HPDE6-E6E7 (cell line): Measurements from ENCODE around the gene OSTN.
"Not testable (repeated sequence)": the region's sequence is repeated elsewhere in the genome, so short reads cannot be mapped to it uniquely, and the experiment has no call there.

Experiments used
- DNase-seq: peaks from one replicate; pipeline ENCODE4 v3.0.0; 2011; ENCODE audit warnings: missing footprints; ENCODE audit errors: extremely low spot score

OSTN gene

GRCh38 chr3:191235331-191236314 is 36.6 kb downstream of the OSTN start:
- no peak for DNase-seq

GRCh38 chr3:191236646-191237045 is 37.6 kb downstream of the OSTN start:
- DNase-seq, result no peak

- no peak for DNase-seq
These were observed 38.2 kb downstream of the OSTN start for GRCh38 chr3:191237047-191237882.

DNA sequence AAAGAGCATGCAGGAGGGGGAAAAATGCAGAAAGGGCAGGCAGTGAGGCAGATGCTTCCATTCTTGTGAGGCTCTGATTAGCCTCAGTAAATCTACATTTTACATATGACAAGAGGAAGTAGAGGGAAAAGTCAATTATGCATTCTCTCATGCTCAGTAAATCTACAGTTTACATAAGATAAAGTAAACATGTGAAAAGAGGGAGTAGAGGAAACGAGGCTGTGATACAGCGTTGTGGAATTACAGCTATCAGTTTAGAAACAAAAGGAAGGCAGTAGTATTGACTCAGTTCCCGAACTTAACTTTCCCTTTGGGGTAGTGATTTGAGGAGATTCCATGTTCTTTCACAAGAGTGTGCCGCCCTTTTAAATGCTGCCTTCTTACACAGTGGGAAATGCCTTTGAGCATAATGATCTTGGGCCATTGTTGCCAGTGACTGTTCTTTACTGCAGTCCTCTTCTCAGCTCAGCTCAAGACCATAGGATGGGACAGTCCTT is 39.3 kb downstream of the OSTN start:
- peak; percentile 1 for DNase-seq

DNA sequence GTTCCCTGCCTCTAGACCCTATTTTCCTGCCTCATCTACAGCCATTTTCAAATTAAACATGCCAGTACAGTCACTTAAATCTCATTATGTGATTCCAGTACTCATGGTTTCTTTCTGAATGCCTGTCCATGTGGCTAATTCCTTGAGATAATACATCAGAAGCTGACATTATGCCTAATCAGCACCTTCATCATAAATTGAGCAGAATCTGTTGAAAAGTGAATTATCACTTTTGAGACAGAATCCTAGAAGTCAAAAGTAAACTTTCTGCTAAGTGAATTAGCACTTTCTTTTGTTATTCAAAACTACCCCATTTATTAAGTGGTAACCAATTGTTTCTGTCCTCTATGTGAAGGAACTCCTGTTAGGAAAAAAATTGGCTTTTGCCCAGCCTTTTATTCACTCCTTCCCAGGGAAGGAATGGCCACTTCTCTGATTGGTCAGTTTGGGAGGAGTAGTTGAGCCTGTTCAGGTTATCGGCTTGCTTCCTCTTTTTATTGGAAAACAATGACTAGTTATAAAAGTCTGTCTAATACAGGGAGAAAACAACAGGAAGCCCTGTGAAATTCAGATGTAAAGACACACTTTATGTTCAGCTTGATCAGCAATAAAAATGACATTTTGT is 40.5 kb downstream of the OSTN start:
- DNase-seq, result no peak

- DNase-seq, result no peak
These were observed 41.4 kb downstream of the OSTN start for GRCh38 chr3:191240486-191240885.

DNA sequence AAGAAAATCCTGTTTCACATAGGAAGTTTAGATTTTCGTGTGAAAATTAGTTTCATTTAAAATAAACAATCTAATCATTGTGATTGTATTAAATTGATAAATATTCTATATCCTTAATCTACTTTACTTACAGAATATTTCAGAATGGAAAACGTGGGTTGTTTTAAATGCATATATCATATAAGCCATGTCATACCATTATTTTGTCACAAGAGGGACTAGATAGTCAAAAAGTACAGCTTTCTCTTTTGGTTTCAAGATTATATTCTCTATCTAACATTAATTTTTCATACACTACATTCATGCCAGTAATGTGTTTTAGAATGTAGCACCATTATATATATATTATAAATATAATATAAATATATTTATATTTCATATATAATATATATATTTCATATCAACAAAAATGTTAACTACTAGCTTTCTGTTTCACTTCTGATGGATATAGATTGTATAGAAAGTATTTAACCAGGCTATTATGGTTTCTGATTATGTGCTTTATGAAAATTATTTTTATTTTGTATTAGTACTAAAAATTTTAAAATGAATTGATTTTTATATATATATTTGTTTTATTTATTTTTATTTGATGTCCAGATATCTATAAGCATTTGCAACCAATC is 45.3 kb downstream of the OSTN start:
- DNase-seq, result no peak

GRCh38 chr3:191246034-191246433 is 47.0 kb downstream of the OSTN start:
- not testable (repeated sequence) for DNase-seq

GRCh38 chr3:191246630-191247029 is 47.6 kb downstream of the OSTN start:
- DNase-seq, result peak; percentile 51

DNA sequence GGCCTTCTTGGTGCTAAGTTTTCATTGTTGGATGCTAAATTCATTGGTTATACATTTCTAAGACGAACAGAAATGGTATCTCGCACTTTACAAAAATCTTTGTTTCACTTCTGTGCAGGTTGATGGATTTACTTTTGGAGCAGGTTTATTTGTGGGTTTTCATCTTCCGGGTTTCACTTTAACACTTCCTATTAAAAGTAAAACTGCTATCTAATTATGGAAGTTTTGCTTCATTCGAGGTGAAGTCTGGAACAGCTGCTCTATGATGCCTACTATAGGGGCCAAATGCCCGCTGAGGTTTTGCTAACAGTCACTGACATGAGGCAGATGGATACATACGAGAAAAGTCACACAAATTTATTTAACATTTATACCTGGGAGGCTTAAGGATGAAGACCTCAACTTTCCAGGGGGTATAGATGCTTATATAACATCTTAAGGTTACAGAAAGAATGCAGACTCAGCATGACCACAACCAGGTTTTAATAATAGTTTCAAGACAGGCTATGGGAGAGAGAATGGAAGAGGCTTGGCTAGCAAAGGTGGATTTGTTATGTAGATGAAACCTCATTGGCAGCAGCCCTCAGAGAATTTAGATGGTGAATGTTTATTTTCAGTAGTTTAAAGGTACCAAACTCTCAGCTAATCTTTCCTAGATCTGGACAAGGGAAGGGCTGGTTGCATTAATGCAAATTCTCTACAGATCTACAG is 54.2 kb downstream of the OSTN start:
- DNase-seq, result no peak

- no peak for DNase-seq
These were observed 55.2 kb downstream of the OSTN start for GRCh38 chr3:191254098-191254873.

DNA sequence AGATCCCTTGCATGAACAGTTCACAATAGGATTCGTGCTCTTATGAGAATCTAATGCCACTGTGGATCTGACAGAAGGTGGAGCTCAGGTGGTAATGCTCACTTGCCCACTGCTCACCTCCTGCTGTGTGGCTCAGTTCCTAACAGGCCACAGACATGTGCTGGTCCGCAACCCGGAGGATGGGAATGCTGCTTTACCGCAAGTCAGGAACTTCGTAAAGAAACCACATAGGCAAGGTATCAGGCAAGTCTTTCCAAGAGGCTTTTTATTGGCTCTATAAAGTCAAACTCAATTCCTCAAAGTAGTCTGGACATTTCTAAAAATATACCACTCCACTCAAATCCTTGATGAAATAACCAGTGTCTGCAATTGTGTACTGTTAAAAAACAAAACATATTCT is 56.1 kb downstream of the OSTN start:
- no peak for DNase-seq

GRCh38 chr3:191256405-191256804 is 57.4 kb downstream of the OSTN start:
- DNase-seq, result no peak

DNA sequence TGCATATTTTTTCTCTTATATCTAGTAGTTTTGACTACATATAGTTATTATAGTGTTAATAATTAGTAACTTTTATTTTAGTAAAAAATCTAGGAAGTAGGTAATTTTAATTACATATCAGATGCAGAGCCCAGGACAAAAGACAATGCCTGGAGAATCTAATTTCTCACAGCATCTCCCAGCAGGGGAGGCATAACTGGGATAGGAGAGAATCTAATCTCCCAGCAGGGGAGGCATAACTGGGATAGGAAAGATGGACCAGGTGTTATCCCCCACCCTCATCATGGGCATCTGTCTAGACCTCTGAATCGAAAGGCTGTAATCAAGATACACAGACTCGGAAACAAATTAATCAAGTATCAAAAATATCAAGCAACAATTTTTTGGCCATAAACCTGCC is 58.2 kb downstream of the OSTN start:
- no peak for DNase-seq

- no peak for DNase-seq
These were observed 60.4 kb downstream of the OSTN start for GRCh38 chr3:191259486-191259885.

GRCh38 chr3:191260431-191261303 is 61.6 kb downstream of the OSTN start:
- DNase-seq, result no peak

DNA sequence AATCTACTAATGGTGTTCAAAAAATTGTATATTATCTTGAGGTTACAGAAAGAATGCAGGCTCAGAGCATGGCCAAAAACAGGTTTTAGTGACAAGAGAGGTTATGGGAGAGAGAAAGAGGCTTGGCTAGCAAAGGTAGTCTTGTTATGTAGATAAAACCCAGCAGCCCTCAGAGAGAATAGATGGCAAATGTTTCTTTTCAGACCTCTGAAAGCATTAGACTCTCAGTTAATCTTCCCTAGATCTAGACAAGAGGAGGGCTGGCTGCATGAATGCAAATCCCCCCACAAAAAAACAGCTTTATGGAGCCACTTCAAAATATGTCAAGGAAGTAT is 62.2 kb downstream of the OSTN start:
- DNase-seq, result no peak

GRCh38 chr3:191262650-191263049 is 63.6 kb downstream of the OSTN start:
- DNase-seq, result no peak

DNA sequence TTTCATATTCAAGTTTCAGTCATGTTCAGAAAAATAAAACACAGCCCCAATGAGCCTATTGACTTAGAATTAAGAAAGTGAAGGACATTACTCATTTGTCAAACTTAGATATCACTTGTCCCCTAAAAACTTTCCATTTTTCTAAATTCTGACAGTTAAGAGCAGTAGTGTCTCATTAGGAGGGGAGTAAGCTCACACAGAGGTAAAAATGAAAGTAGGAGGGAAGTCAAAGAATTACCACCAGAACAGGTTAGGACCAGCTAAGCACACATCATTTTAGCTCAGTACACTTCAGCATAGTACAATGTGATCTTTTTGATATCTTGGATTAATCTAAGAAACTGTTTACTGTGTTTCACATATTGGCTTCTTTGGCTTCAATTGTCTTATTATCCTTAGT is 64.3 kb downstream of the OSTN start:
- DNase-seq, result no peak
